HFFc6 (cell line): ENCODE results near the gene ERI3. TPM values are rescaled to one million over a fixed set of nuclear protein-coding genes. Genes with fewer than 3 reads are reported as not detected.

ENCODE experiments used
- DNase-seq: peaks from one replicate; pipeline ENCODE4 v3.0.0-alpha.2; 2018
- H3K27ac Mint-ChIP-seq: 2 replicates; pipeline ENCODE4 v1.8.0; 2020; ENCODE audit warnings: mild to moderate bottlenecking, mixed read lengths
- H3K27me3 Mint-ChIP-seq: 2 replicates; pipeline ENCODE4 v1.8.0; 2021; ENCODE audit warnings: mild to moderate bottlenecking, moderate library complexity, mixed read lengths; ENCODE audit not compliant: insufficient read depth
- H3K36me3 Mint-ChIP-seq: 2 replicates; pipeline ENCODE4 v1.8.0; 2021; ENCODE audit warnings: low read depth, mixed read lengths
- H3K4me1 Mint-ChIP-seq: 2 replicates; pipeline ENCODE4 v1.8.0; 2020; ENCODE audit warnings: low read depth, mixed read lengths
- H3K4me3 Mint-ChIP-seq: 2 replicates; pipeline ENCODE4 v1.8.0; 2020; ENCODE audit warnings: mild to moderate bottlenecking, moderate library complexity, mixed read lengths
- H3K9me3 Mint-ChIP-seq: 2 replicates; pipeline ENCODE4 v1.8.0; 2020; ENCODE audit warnings: mild to moderate bottlenecking, mixed read lengths
- total RNA-seq, 6 experiments: library from RNA; stranded (reverse); fragmentation: NEBNext Ultra II Directional; extraction: Animal tissue kit (Norgen Biotek cat#: 25700); gene quantifications; 2 replicates in 1 of 6; 3 replicates in 5 of 6; pipeline ENCODE4 v1.2.3, GENCODE V29; 2021
- TF ChIP-seq, protein P1 (sequence below): fragments of 200-600 bp; sonication (generic); IDR thresholded peaks from 2 replicates; pipeline ENCODE4 v1.5.0; 2021; ENCODE audit warnings: antibody characterized with exemption, mild to moderate bottlenecking

Gene ERI3
- total RNA-seq, 6 experiments from 2014 or later, result 54.7 to 63.5 (median 58.3) TPM

DNA sequence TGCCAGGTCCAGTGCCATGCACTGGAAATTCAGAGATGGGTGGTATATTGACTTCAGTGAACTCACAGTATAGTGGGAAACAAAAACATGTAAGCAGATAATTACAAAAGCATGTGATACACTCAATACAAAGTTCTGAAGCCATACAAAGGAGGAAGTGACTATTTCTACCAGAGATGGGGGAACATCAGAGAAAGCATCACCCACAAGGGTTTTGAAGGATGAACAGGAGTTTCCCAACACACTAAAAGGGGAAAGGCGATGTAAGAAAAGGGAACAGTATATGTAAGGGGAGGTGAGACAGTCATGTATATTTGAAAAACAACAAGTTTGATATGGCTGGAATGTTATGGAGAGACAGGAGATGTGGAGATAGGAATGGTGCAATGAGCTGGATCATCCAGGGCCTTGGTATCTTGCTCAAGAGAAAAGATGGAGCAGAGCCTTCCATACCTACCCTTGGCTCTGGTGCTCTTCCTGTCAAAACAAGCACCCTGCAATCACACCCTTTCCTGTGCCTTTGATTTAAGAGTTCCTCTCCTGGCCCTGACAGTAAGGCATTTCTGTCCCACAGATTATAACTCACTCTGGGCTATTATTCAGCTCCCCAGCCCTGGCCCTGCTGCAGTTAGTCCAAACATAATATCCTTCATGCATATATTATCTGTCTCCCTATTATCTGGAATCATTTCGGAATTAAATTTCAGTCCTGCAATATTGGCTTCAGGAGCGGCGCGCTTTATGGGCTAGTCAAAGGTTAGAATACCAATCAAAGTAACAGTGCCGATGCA is 81.3 kb downstream of the ERI3 start:
- peaks cover 4% of the 10 kb centered on the region; the same call in 1 of the 2 replicates for H3K36me3 Mint-ChIP-seq
- H3K4me3 Mint-ChIP-seq, result no peak overlapping the region
- no peaks in the 10 kb centered on the region for H3K9me3 Mint-ChIP-seq
- H3K4me1 Mint-ChIP-seq, result peaks cover 9% of the 10 kb centered on the region
- no peak overlapping the region; the same call in 1 of the 2 replicates for H3K27ac Mint-ChIP-seq
- TF ChIP-seq, protein P1, sequence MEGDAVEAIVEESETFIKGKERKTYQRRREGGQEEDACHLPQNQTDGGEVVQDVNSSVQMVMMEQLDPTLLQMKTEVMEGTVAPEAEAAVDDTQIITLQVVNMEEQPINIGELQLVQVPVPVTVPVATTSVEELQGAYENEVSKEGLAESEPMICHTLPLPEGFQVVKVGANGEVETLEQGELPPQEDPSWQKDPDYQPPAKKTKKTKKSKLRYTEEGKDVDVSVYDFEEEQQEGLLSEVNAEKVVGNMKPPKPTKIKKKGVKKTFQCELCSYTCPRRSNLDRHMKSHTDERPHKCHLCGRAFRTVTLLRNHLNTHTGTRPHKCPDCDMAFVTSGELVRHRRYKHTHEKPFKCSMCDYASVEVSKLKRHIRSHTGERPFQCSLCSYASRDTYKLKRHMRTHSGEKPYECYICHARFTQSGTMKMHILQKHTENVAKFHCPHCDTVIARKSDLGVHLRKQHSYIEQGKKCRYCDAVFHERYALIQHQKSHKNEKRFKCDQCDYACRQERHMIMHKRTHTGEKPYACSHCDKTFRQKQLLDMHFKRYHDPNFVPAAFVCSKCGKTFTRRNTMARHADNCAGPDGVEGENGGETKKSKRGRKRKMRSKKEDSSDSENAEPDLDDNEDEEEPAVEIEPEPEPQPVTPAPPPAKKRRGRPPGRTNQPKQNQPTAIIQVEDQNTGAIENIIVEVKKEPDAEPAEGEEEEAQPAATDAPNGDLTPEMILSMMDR, result no peak
- DNase-seq, result no peak
- no peaks in the 10 kb centered on the region for H3K27me3 Mint-ChIP-seq

DNA sequence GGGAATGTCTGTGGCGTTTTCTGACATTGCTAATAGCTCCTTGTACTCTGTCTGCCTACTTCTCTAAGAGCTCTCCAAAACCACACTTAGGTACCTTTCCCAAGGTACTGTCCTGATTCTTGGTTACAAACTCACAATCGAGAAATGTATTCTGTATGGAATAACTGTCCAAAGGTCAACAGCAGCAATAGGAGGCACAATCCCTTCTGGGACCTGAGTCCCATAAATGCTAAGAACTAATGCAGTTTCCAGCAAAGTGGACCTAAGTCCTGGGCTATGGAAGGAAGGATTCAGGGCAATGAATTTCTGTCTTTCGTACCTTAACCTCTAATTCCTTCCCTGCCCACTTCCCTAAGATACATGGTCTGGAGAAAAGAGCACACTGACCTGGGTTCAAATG is 82.1 kb downstream of the ERI3 start:
- Mint-ChIP-seq H3K27ac (no peak overlapping the region), H3K36me3 (peaks cover 4% of the 10 kb centered on the region; the same call in 1 of the 2 replicates), H3K4me3 (no peak overlapping the region), H3K4me1 (peaks cover 9% of the 10 kb centered on the region), H3K27me3 (no peaks in the 10 kb centered on the region), H3K9me3 (no peaks in the 10 kb centered on the region)
- no peak for DNase-seq
- TF ChIP-seq, protein P1, result no peak

DNA sequence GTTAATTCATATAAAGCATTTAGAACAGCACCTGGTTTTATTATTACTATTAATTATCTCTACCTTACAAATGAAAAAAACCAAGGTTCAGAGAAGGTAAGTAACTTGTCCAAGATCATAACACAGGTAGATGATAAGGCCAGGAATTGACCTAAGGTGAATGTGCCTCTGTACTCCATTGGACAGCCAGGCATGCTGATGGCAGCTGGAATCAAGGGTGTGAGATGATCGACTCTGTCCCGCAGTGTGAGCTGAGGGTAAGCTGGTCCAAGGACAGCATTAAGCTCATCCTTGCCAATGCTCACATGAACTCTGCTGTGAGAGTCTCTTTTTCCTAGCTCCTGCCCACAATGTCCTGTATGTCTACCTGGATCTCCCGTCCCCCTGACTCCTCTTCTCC is 83.4 kb downstream of the ERI3 start:
- Mint-ChIP-seq H3K9me3 (no peaks in the 10 kb centered on the region), H3K36me3 (peaks cover 4% of the 10 kb centered on the region; the same call in 1 of the 2 replicates), H3K27ac (no peak overlapping the region), H3K4me1 (peaks cover 9% of the 10 kb centered on the region), H3K27me3 (no peaks in the 10 kb centered on the region; the same call in 1 of the 2 replicates), H3K4me3 (no peak overlapping the region)
- no peak for DNase-seq
- TF ChIP-seq, protein P1, result no peak

DNA sequence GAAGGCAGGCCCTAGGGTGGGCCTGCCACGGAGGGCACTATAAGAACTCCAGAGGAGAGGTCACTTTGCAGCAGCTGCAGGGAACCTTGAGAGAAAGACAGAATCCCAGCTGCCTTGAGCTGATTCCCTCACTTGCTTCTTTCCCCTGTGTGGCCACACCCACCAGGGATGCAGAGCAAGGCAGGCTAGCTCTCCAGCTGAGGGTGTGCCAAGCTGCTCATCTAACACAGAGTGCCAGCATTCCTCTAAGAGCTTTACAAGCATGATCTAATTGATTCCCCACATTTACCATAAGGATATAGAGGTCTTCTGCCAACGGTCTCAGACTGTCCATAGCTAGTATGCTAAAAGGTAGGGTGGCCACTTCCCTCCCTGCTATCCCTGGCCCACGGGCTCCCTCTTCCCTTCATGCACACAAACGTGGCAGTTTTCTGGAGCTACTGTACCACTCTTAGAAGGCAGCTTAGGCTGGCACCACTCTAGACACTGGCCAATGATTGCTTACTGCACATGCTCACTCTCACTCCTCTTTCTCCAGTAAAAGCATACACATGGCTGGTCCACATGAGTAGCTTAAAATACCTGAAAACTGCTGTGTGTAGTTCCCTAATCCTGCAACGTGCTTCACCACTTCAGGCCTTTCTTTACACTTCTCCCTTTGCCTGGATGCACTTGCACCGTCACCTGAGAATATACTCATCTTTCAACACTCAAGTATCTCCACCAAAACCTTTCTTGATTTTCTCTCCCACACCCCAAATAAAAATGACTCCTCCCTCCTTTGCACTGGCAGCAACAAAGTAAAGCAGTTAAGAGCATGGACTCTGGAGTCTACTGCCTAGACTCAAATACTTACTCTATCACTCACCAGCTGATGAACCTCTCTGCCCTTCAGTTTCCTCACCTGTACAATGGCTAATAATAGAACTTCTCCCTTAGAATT is 84.1 kb downstream of the ERI3 start:
- no peaks in the 10 kb centered on the region; the same call in 1 of the 2 replicates for H3K27me3 Mint-ChIP-seq
- DNase-seq, result no peak
- no peak overlapping the region for H3K4me3 Mint-ChIP-seq
- H3K4me1 Mint-ChIP-seq, result peaks cover 9% of the 10 kb centered on the region
- no peak overlapping the region for H3K27ac Mint-ChIP-seq
- no peaks in the 10 kb centered on the region for H3K9me3 Mint-ChIP-seq
- TF ChIP-seq, protein P1, result no peak
- peaks cover 4% of the 10 kb centered on the region; the same call in 1 of the 2 replicates for H3K36me3 Mint-ChIP-seq

DNA sequence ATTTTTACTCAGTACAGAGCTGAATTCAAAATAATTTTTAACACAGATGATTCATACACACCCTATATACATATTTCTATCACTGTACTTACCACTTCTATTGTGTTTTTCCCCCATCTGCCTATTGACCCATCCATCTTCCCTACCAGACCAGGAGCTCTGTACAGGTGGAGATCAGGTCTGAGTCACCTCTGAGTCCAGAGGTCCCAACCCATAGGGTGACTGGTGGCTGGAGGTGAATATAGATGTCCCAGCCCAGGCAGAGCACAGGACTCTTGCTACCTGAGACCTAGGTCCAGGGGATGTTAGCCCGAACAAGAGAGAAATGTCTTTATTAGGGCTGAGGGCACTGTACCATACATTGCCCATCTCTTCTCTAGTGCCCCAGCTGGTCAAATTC is 87.0 kb downstream of the ERI3 start:
- Mint-ChIP-seq H3K27ac (no peak overlapping the region), H3K9me3 (no peaks in the 10 kb centered on the region), H3K27me3 (no peaks in the 10 kb centered on the region; the same call in 1 of the 2 replicates), H3K4me1 (no peaks in the 10 kb centered on the region), H3K4me3 (no peak overlapping the region), H3K36me3 (peaks cover 4% of the 10 kb centered on the region; the same call in 1 of the 2 replicates)
- TF ChIP-seq, protein P1, result no peak
- no peak for DNase-seq
